Endodermal cell (in vitro differentiated cells): ENCODE data around the gene KCNC1. TPM values are rescaled to one million over a fixed set of nuclear protein-coding genes. Genes with fewer than 3 reads are reported as not detected.
A peak's percentile ranks its signal among the peaks of the same experiment; 100 is the strongest.

Experiments used
- DNase-seq: peaks from one replicate; pipeline ENCODE4 v3.0.0-alpha.2; 2017
- H3K27ac ChIP-seq: 2 replicates; pipeline ENCODE4 v1.5.1; 2013; ENCODE audit warnings: mild to moderate bottlenecking, low read depth, low read length, moderate library complexity
- H3K27me3 ChIP-seq: 2 replicates; pipeline ENCODE4 v1.6.1; 2013; ENCODE audit warnings: mild to moderate bottlenecking, low read length, moderate library complexity; ENCODE audit not compliant: insufficient read depth, control insufficient read depth, poor library complexity, severe bottlenecking
- H3K36me3 ChIP-seq: 2 replicates; pipeline ENCODE4 v1.7.0; 2013; ENCODE audit warnings: mild to moderate bottlenecking, low read length, moderate library complexity; ENCODE audit not compliant: control insufficient read depth, insufficient read depth
- H3K4me1 ChIP-seq: one replicate; pipeline ENCODE4 v1.7.0; 2013; ENCODE audit warnings: low read length; ENCODE audit not compliant: control insufficient read depth, insufficient read depth
- H3K4me3 ChIP-seq: 2 replicates; pipeline ENCODE4 v1.5.1; 2013; ENCODE audit warnings: mild to moderate bottlenecking, low read length, moderate library complexity
- H3K9ac ChIP-seq: 2 replicates; pipeline ENCODE4 v1.6.1; 2013; ENCODE audit warnings: mild to moderate bottlenecking, low read length, moderate library complexity; ENCODE audit not compliant: poor library complexity, severe bottlenecking; ENCODE audit errors: extremely low read depth
- H3K9me3 ChIP-seq: 2 replicates; pipeline ENCODE4 v1.6.1; 2013; ENCODE audit warnings: mild to moderate bottlenecking, low read length, moderate library complexity; ENCODE audit not compliant: control insufficient read depth
- H3K27ac Mint-ChIP-seq: 2 replicates; pipeline ENCODE4 v1.8.0; 2020; ENCODE audit warnings: mixed read lengths
- H3K27me3 Mint-ChIP-seq: 2 replicates; pipeline ENCODE4 v1.8.0; 2021; ENCODE audit warnings: mild to moderate bottlenecking, mixed read lengths; ENCODE audit not compliant: insufficient read depth
- H3K36me3 Mint-ChIP-seq: 2 replicates; pipeline ENCODE4 v1.8.0; 2020; ENCODE audit warnings: low read depth, mixed read lengths
- H3K4me1 Mint-ChIP-seq: 2 replicates; pipeline ENCODE4 v1.8.0; 2020; ENCODE audit warnings: mixed read lengths
- H3K4me3 Mint-ChIP-seq: 2 replicates; pipeline ENCODE4 v1.8.0; 2020; ENCODE audit warnings: mild to moderate bottlenecking, moderate library complexity, mixed read lengths
- H3K9me3 Mint-ChIP-seq: 2 replicates; pipeline ENCODE4 v1.8.0; 2020; ENCODE audit warnings: mild to moderate bottlenecking, mixed read lengths
- WGBS, 2 experiments: methylation state at CpG; one replicate each; pipeline versions ENCODE4 v1.1.5 to v1.1.7; 2013; ENCODE audit warnings: missing lambda C conversion rate in 2 of 2, mixed read lengths in 1 of 2; ENCODE audit not compliant: insufficient coverage in 1 of 2, insufficient read length in 1 of 2; 5-methylcytosine and 5-hydroxymethylcytosine counted together
- total RNA-seq, 2 donors: library from RNA; stranded (reverse); fragmentation: NEBNext Ultra II Directional in 1 of 2; extraction: Animal tissue kit (Norgen Biotek cat#: 25700) in 1 of 2; gene quantifications; 2 replicates in 1 of 2; 3 replicates in 1 of 2; pipeline ENCODE4 v1.2.1, GENCODE V29; 2021
- TF ChIP-seq, protein P1 (sequence below): fragments of 200-600 bp; sonication (generic); conservative IDR thresholded peaks from 2 replicates; pipeline ENCODE4 v1.5.0; 2021; ENCODE audit warnings: antibody characterized with exemption, mild to moderate bottlenecking

The KCNC1 gene
- total RNA-seq, 2 donors from 2014 or later = not detected

- no peak overlapping the region for H3K9ac ChIP-seq
- H3K9me3 ChIP-seq = no peaks in the 10 kb centered on the region
- H3K4me1 Mint-ChIP-seq = peaks cover 7% of the 10 kb centered on the region
- no peak overlapping the region for H3K27ac ChIP-seq
- H3K4me3 ChIP-seq = no peak overlapping the region
- DNase-seq = peak; percentile 42
- no peak overlapping the region for H3K27ac Mint-ChIP-seq
- WGBS, 2 experiments = 84 to 85% methylated on average over 2 to 5 of the region's 5 CpGs
- H3K36me3 Mint-ChIP-seq = no peaks in the 10 kb centered on the region
- TF ChIP-seq, protein P1, sequence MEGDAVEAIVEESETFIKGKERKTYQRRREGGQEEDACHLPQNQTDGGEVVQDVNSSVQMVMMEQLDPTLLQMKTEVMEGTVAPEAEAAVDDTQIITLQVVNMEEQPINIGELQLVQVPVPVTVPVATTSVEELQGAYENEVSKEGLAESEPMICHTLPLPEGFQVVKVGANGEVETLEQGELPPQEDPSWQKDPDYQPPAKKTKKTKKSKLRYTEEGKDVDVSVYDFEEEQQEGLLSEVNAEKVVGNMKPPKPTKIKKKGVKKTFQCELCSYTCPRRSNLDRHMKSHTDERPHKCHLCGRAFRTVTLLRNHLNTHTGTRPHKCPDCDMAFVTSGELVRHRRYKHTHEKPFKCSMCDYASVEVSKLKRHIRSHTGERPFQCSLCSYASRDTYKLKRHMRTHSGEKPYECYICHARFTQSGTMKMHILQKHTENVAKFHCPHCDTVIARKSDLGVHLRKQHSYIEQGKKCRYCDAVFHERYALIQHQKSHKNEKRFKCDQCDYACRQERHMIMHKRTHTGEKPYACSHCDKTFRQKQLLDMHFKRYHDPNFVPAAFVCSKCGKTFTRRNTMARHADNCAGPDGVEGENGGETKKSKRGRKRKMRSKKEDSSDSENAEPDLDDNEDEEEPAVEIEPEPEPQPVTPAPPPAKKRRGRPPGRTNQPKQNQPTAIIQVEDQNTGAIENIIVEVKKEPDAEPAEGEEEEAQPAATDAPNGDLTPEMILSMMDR = no peak
- peaks cover 81% of the 10 kb centered on the region for H3K27me3 Mint-ChIP-seq
- H3K9me3 Mint-ChIP-seq = no peaks in the 10 kb centered on the region
- no peak overlapping the region for H3K4me3 Mint-ChIP-seq
- H3K27me3 ChIP-seq = peaks cover 71% of the 10 kb centered on the region
- H3K36me3 ChIP-seq = no peaks in the 10 kb centered on the region
- H3K4me1 ChIP-seq = no peaks in the 10 kb centered on the region
These were observed 37.8 kb upstream of the KCNC1 start for GRCh38 chr11:17696741-17697140.

- Mint-ChIP-seq H3K4me1 (peaks cover 7% of the 10 kb centered on the region), H3K27ac (no peak overlapping the region), H3K9me3 (no peaks in the 10 kb centered on the region), H3K4me3 (no peak overlapping the region), H3K27me3 (peaks cover 76% of the 10 kb centered on the region), H3K36me3 (no peaks in the 10 kb centered on the region)
- TF ChIP-seq, protein P1 = no peak
- H3K27ac ChIP-seq = no peak overlapping the region
- DNase-seq = no peak
- no peaks in the 10 kb centered on the region for H3K9me3 ChIP-seq
- no peak overlapping the region for H3K9ac ChIP-seq
- peaks cover 65% of the 10 kb centered on the region for H3K27me3 ChIP-seq
- 70 to 74% methylated on average over 6 of the region's 6 CpGs for WGBS, 2 experiments
- no peaks in the 10 kb centered on the region for H3K36me3 ChIP-seq
- H3K4me3 ChIP-seq = no peak overlapping the region
- no peaks in the 10 kb centered on the region for H3K4me1 ChIP-seq
These were observed 37.2 kb upstream of the KCNC1 start for GRCh38 chr11:17697175-17697949.

DNA sequence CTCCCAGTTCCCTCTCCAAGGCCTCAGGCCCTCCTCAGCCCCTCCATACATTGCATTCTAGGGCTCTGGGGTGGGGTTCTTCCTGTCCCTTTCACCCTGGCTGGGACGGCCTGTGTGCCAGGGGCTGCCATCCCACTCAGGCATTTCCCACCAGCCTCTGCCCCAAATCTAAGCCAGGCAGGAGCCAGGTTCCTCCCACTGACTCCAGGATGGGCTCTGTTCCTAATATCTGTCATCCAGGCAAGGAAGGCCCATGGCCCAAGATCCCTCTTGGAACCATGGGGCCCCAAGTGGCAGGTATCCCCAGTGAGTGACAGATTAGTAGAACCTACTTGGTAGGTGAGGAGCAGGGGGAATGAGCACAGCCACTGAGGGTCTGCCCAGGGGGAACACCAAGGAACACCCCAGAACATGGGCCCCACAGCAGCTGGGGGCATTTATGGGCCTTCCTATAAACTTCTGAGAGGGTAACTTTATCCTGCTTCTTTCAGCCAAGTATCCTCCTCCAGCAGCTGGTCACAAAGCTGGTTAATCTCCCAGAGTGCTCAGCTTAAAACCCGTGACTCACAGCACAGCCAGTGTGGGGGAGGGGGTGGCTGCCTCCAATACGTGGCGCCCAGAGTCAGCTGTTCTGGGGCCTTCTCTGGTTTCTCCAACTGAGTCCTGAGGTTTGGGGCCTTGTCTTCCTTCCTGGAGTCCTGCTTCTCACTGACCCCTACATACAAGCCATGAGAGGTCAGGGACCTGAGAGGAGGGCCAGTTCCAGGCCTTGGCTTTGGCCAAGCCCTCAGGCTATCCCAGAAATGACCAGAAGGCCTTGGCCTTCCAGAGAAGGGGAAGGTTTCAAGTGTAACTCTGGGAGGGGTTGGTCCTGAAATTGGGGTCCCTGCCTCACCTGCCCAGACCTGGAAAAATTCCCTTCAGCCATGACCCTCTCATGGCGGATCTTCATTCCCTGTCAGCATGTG, 35.1 kb upstream of the KCNC1 start:
- Mint-ChIP-seq H3K9me3 (peaks cover 12% of the 10 kb centered on the region), H3K4me3 (no peak overlapping the region), H3K27me3 (peaks cover 69% of the 10 kb centered on the region), H3K27ac (no peak overlapping the region), H3K36me3 (no peaks in the 10 kb centered on the region), H3K4me1 (peaks cover 7% of the 10 kb centered on the region)
- Histone ChIP-seq H3K4me1 (no peaks in the 10 kb centered on the region), H3K4me3 (no peak overlapping the region), H3K9me3 (peaks cover 10% of the 10 kb centered on the region), H3K27ac (no peak overlapping the region), H3K27me3 (peaks cover 46% of the 10 kb centered on the region), H3K36me3 (no peaks in the 10 kb centered on the region), H3K9ac (no peak overlapping the region)
- WGBS, 2 experiments = 74 to 100% methylated on average over 2 to 5 of the region's 5 CpGs
- TF ChIP-seq, protein P1 = no peak
- no peak for DNase-seq
